HUES64 (cell line): ENCODE results near the gene METTL26.
A peak's percentile ranks its signal among the peaks of the same experiment; 100 is the strongest.

ENCODE experiments used
- H3K27ac ChIP-seq: 2 replicates; pipeline ENCODE4 v1.7.0; 2013; ENCODE audit warnings: low read depth, low read length, inconsistent platforms
- H3K27me3 ChIP-seq: 2 replicates; pipeline ENCODE4 v1.6.1; 2013; ENCODE audit warnings: mild to moderate bottlenecking, low read length; ENCODE audit not compliant: insufficient read depth
- H3K36me3 ChIP-seq: 2 replicates; pipeline ENCODE4 v1.6.1; 2013; ENCODE audit warnings: mild to moderate bottlenecking, low read length; ENCODE audit not compliant: insufficient read depth
- H3K4me1 ChIP-seq: 2 replicates; pipeline ENCODE4 v1.6.1; 2013; ENCODE audit warnings: mild to moderate bottlenecking, low read length, moderate library complexity; ENCODE audit not compliant: insufficient read depth
- H3K4me3 ChIP-seq: 2 replicates; pipeline ENCODE4 v1.5.1; 2013; ENCODE audit warnings: mild to moderate bottlenecking, low read length, moderate library complexity
- H3K9ac ChIP-seq: 2 replicates; pipeline ENCODE4 v1.6.1; 2013; ENCODE audit warnings: mild to moderate bottlenecking, low read depth, low read length
- H3K9me3 ChIP-seq: 2 replicates; pipeline ENCODE4 v1.6.1; 2013; ENCODE audit warnings: low read depth, low read length; ENCODE audit not compliant: insufficient read depth
- WGBS: fragments of 150-250, 120-280 bp; methylation state at CpG from one replicate; pipeline ENCODE4 v1.1.7; 2013; ENCODE audit warnings: missing lambda C conversion rate; 5-methylcytosine and 5-hydroxymethylcytosine counted together

The METTL26 gene

GRCh38 chr16:667113-667779 is 31.1 kb upstream of the METTL26 start:
- Histone ChIP-seq H3K9ac (no peak overlapping the region), H3K4me1 (no peaks in the 10 kb centered on the region), H3K36me3 (peaks cover 30% of the 10 kb centered on the region), H3K9me3 (no peaks in the 10 kb centered on the region), H3K27me3 (no peaks in the 10 kb centered on the region), H3K4me3 (no peak overlapping the region; the same call in 1 of the 2 replicates), H3K27ac (no peak overlapping the region)
- WGBS = 90% methylated on average over 22 of the region's 22 CpGs

GRCh38 chr16:666572-666971 is 30.5 kb upstream of the METTL26 start:
- H3K27ac ChIP-seq = no peak overlapping the region
- H3K9ac ChIP-seq = no peak overlapping the region
- no peaks in the 10 kb centered on the region for H3K27me3 ChIP-seq
- 92% methylated on average over 13 of the region's 13 CpGs for WGBS
- H3K4me3 ChIP-seq = no peak overlapping the region
- peaks cover 24% of the 10 kb centered on the region for H3K36me3 ChIP-seq
- no peaks in the 10 kb centered on the region for H3K9me3 ChIP-seq
- no peaks in the 10 kb centered on the region for H3K4me1 ChIP-seq

- Histone ChIP-seq H3K9ac (no peak overlapping the region), H3K4me1 (0 out of 2 replicates have a peak, but pooled peaks cover 3% of the 10 kb centered on the region), H3K4me3 (no peak overlapping the region), H3K36me3 (peaks cover 3% of the 10 kb centered on the region), H3K9me3 (no peaks in the 10 kb centered on the region), H3K27me3 (no peaks in the 10 kb centered on the region), H3K27ac (no peak overlapping the region)
- WGBS = 94% methylated on average over 21 of the region's 21 CpGs
These were observed 26.5 kb upstream of the METTL26 start for GRCh38 chr16:662597-662996.

- H3K27me3 ChIP-seq = no peaks in the 10 kb centered on the region
- 0 out of 2 replicates have a peak, but pooled peaks cover 3% of the 10 kb centered on the region for H3K4me1 ChIP-seq
- H3K27ac ChIP-seq = no peak overlapping the region
- H3K36me3 ChIP-seq = peaks cover 3% of the 10 kb centered on the region
- WGBS = 94% methylated on average over 19 of the region's 19 CpGs
- H3K9ac ChIP-seq = no peak overlapping the region
- no peaks in the 10 kb centered on the region for H3K9me3 ChIP-seq
- no peak overlapping the region for H3K4me3 ChIP-seq
These were observed 26.0 kb upstream of the METTL26 start for GRCh38 chr16:662095-662494.

GRCh38 chr16:661184-661821 is 25.2 kb upstream of the METTL26 start:
- Histone ChIP-seq H3K9me3 (no peaks in the 10 kb centered on the region), H3K4me1 (0 out of 2 replicates have a peak, but pooled peaks cover 3% of the 10 kb centered on the region), H3K27me3 (no peaks in the 10 kb centered on the region), H3K27ac (no peak overlapping the region), H3K9ac (peak overlapping the region; percentile 38; the same call in 1 of the 2 replicates), H3K4me3 (no peak overlapping the region), H3K36me3 (peaks cover 3% of the 10 kb centered on the region)
- WGBS = 81% methylated on average over 35 of the region's 35 CpGs

GRCh38 chr16:660459-661183 is 24.5 kb upstream of the METTL26 start:
- H3K36me3 ChIP-seq = peaks cover 6% of the 10 kb centered on the region

GRCh38 chr16:660132-660458 is 24.0 kb upstream of the METTL26 start:
- 0 out of 2 replicates have a peak, but pooled peaks cover 3% of the 10 kb centered on the region for H3K4me1 ChIP-seq
- H3K36me3 ChIP-seq = peaks cover 7% of the 10 kb centered on the region
- no peaks in the 10 kb centered on the region for H3K9me3 ChIP-seq
- 0 out of 2 replicates have a peak overlapping the region, but pooled peaks have one; percentile 25 for H3K27ac ChIP-seq
- no peaks in the 10 kb centered on the region for H3K27me3 ChIP-seq
- WGBS = 88% methylated on average over 6 of the region's 6 CpGs
- H3K4me3 ChIP-seq = no peak overlapping the region
- no peak overlapping the region for H3K9ac ChIP-seq

More at GRCh38 chr16:660459-661183, 24.5 kb upstream of the METTL26 start:
- Histone ChIP-seq H3K4me3 (no peak overlapping the region), H3K4me1 (0 out of 2 replicates have a peak, but pooled peaks cover 3% of the 10 kb centered on the region), H3K9me3 (no peaks in the 10 kb centered on the region), H3K9ac (peak overlapping the region; percentile 38; the same call in 1 of the 2 replicates), H3K27me3 (no peaks in the 10 kb centered on the region), H3K27ac (0 out of 2 replicates have a peak overlapping the region, but pooled peaks have one; percentile 25)
- WGBS = 28% methylated on average over 32 of the region's 43 CpGs

GRCh38 chr16:659618-660017 is 23.5 kb upstream of the METTL26 start:
- Histone ChIP-seq H3K36me3 (peaks cover 7% of the 10 kb centered on the region), H3K4me1 (0 out of 2 replicates have a peak, but pooled peaks cover 3% of the 10 kb centered on the region), H3K27me3 (no peaks in the 10 kb centered on the region), H3K27ac (no peak overlapping the region), H3K9ac (no peak overlapping the region), H3K9me3 (no peaks in the 10 kb centered on the region), H3K4me3 (no peak overlapping the region)
- 91% methylated on average over 20 of the region's 20 CpGs for WGBS

GRCh38 chr16:658679-659571 is 22.8 kb upstream of the METTL26 start:
- peaks cover 7% of the 10 kb centered on the region for H3K36me3 ChIP-seq
- no peak overlapping the region for H3K27ac ChIP-seq
- H3K4me1 ChIP-seq = 0 out of 2 replicates have a peak, but pooled peaks cover 3% of the 10 kb centered on the region
- H3K4me3 ChIP-seq = no peak overlapping the region
- H3K27me3 ChIP-seq = no peaks in the 10 kb centered on the region
- no peak overlapping the region for H3K9ac ChIP-seq
- H3K9me3 ChIP-seq = no peaks in the 10 kb centered on the region
- WGBS = 94% methylated on average over 35 of the region's 35 CpGs

GRCh38 chr16:657487-657886 is 21.4 kb upstream of the METTL26 start:
- no peaks in the 10 kb centered on the region for H3K27me3 ChIP-seq
- H3K4me3 ChIP-seq = no peak overlapping the region
- H3K9me3 ChIP-seq = no peaks in the 10 kb centered on the region
- H3K4me1 ChIP-seq = 0 out of 2 replicates have a peak, but pooled peaks cover 3% of the 10 kb centered on the region
- WGBS = 95% methylated on average over 22 of the region's 22 CpGs
- no peak overlapping the region for H3K27ac ChIP-seq
- no peak overlapping the region for H3K9ac ChIP-seq
- H3K36me3 ChIP-seq = peaks cover 18% of the 10 kb centered on the region
